Endothelial cell of umbilical vein (primary cell): ENCODE measurements around the gene MSL1. TPM values are rescaled to one million over a fixed set of nuclear protein-coding genes. Genes with fewer than 3 reads are reported as not detected.

Experiments used
- BruUV-seq: library from RNA; stranded (reverse); fragments of 400-500 nt; replicated peaks from 2 replicates; lab custom pipeline; 2021; lab: Mats Ljungman, UMichigan
- CTCF ChIA-PET: fragments of 300-600, 350-600 bp; sonication (Branson Sonifier 250); formaldehyde crosslinking; loops from one replicate; lab custom pipeline; 2021; ENCODE audit warnings: antibody characterized with exemption, inconsistent platforms; lab: Charles Lee
- POLR2A ChIA-PET: fragments of 300-600, 350-600 bp; sonication (Branson Sonifier 250); formaldehyde crosslinking; loops from one replicate; lab custom pipeline; 2021; ENCODE audit warnings: antibody characterized with exemption, inconsistent platforms; lab: Charles Lee
- DNase-seq: peaks from one replicate; pipeline ENCODE4 v3.0.0-alpha.2; 2011; ENCODE audit warnings: low read depth, low spot score
- FAIRE-seq: peaks from 2 replicates; lab custom pipeline; 2011; peaks lifted over from hg19 to GRCh38; lab: Jason Lieb, UNC
- H2AFZ ChIP-seq: 2 replicates; pipeline ENCODE4 v1.6.0; 2012; ENCODE audit warnings: low read depth, low read length, control low read depth, inconsistent platforms
- H3K27ac ChIP-seq: 2 replicates; pipeline ENCODE4 v1.5.1; 2011; ENCODE audit warnings: low read depth, mild to moderate bottlenecking, control low read depth, low read length, moderate library complexity; ENCODE audit not compliant: insufficient read depth
- H3K27me3 ChIP-seq, 2 experiments: 2 replicates each; pipeline versions ENCODE4 v1.6.0 to v1.6.1; 2011; ENCODE audit warnings: low read length in 2 of 2, mixed read lengths in 1 of 2; ENCODE audit not compliant: control insufficient read depth in 2 of 2, insufficient read depth in 2 of 2
- H3K36me3 ChIP-seq, 2 experiments: 2 replicates in 1 of 2; 3 replicates in 1 of 2; pipeline ENCODE4 v1.5.1; 2011; ENCODE audit warnings: low read length in 2 of 2, mild to moderate bottlenecking in 1 of 2, moderate library complexity in 1 of 2; ENCODE audit not compliant: control insufficient read depth in 2 of 2, insufficient read depth in 2 of 2; ENCODE audit errors: extremely low read depth in 1 of 2
- H3K4me1 ChIP-seq: 3 replicates; pipeline ENCODE4 v1.5.1; 2011; ENCODE audit warnings: mild to moderate bottlenecking, low read length; ENCODE audit not compliant: control insufficient read depth, insufficient read depth; ENCODE audit errors: extremely low read depth
- H3K4me2 ChIP-seq: 2 replicates; pipeline ENCODE4 v1.6.1; 2011; ENCODE audit warnings: low read length, control low read depth, mixed read lengths; ENCODE audit not compliant: insufficient read depth
- H3K4me3 ChIP-seq, 3 experiments: fragments of 200-600 bp in 1 of 3; sonication (generic), shearing (Covaris generic) in 1 of 3; replicated peaks in 1 of 3; 2 replicates each; pipeline ENCODE4 v1.5.1; 2011 to 2016; ENCODE audit warnings: control low read depth in 3 of 3, low read length in 3 of 3, mild to moderate bottlenecking in 2 of 3, inconsistent platforms in 1 of 3, low read depth in 1 of 3, moderate library complexity in 1 of 3; ENCODE audit not compliant: insufficient read depth in 1 of 3
- H3K79me2 ChIP-seq: 2 replicates; pipeline ENCODE4 v1.6.0; 2012; ENCODE audit warnings: low read length, inconsistent platforms; ENCODE audit not compliant: control insufficient read depth, insufficient read depth
- H3K9ac ChIP-seq: replicated peaks from 2 replicates; pipeline ENCODE3; 2011; ENCODE audit warnings: low read length, control low read depth; ENCODE audit not compliant: insufficient read depth; ENCODE audit errors: extremely low read depth
- H3K9me1 ChIP-seq: replicated peaks from 3 replicates; pipeline ENCODE4 v1.6.0; 2011; ENCODE audit warnings: mild to moderate bottlenecking, low read length; ENCODE audit not compliant: control insufficient read depth, insufficient read depth; ENCODE audit errors: extremely low read depth
- H3K9me3 ChIP-seq: replicated peaks from 2 replicates; pipeline ENCODE4 v1.5.1; 2012; ENCODE audit warnings: low read length, inconsistent platforms; ENCODE audit not compliant: control insufficient read depth, insufficient read depth
- H4K20me1 ChIP-seq: replicated peaks from 2 replicates; pipeline ENCODE3; 2011; ENCODE audit warnings: mild to moderate bottlenecking, low read length; ENCODE audit not compliant: control insufficient read depth, insufficient read depth; ENCODE audit errors: extremely low read depth
- EZH2 ChIP-seq: IDR thresholded peaks from 2 replicates; pipeline ENCODE4 v1.6.1; 2012; ENCODE audit warnings: borderline replicate concordance, low read depth, mild to moderate bottlenecking, moderate library complexity, low read length, inconsistent platforms; ENCODE audit not compliant: severe bottlenecking
- FOS ChIP-seq: IDR thresholded peaks from 2 replicates; pipeline ENCODE4 v1.6.1; 2011; ENCODE audit warnings: mild to moderate bottlenecking, low read length, moderate library complexity, borderline replicate concordance; ENCODE audit not compliant: insufficient read depth
- GATA2 ChIP-seq: IDR thresholded peaks from 2 replicates; pipeline ENCODE4 v1.7.0; 2011; ENCODE audit warnings: low read depth, mild to moderate bottlenecking, moderate library complexity, mixed read lengths, low read length; ENCODE audit not compliant: insufficient read length, insufficient read depth
- JUN ChIP-seq: IDR thresholded peaks from 2 replicates; pipeline ENCODE4 v1.6.1; 2011; ENCODE audit warnings: borderline replicate concordance, low read depth; ENCODE audit not compliant: insufficient read length, insufficient read depth
- MYC ChIP-seq: IDR thresholded peaks from one replicate; pipeline ENCODE4 v1.6.1; 2011; ENCODE audit warnings: mild to moderate bottlenecking, low read depth, low read length
- POLR2A ChIP-seq: IDR thresholded peaks from 2 replicates; pipeline ENCODE4 v1.6.1; 2012; ENCODE audit warnings: low read depth, mild to moderate bottlenecking, control low read depth, low read length
- POLR2AphosphoS5 ChIP-seq: IDR thresholded peaks from 2 replicates; pipeline ENCODE4 v1.6.1; 2012; ENCODE audit warnings: low read depth, mild to moderate bottlenecking, control low read depth, low read length, moderate library complexity; ENCODE audit not compliant: insufficient read depth
- dilution Hi-C: fragments of 300-500 bp; cut with MboI; formaldehyde crosslinking; loops from one replicate; pipeline ENCODE4 v1.15.0; 2019; ENCODE audit warnings: low sequenced_read_pairs; ENCODE audit not compliant: extremely low pct_ligation_motif_present
- intact Hi-C: fragments of 100-400 bp; cut with micrococcal nuclease; formaldehyde crosslinking; loops from one replicate; pipeline ENCODE4 v1.10.0; 2022
- polyA plus RNA-seq, 4 experiments: library from polyadenylated mRNA; depleted of rRNA in 3 of 4; stranded (reverse) in 3 of 4; unstranded in 1 of 4; fragments of >200 nt; gene quantifications; 2 replicates each; pipeline versions ENCODE4 v1.2.1 to v1.2.3, GENCODE V29; 2011 to 2012; ENCODE audit warnings: missing spikeins in 1 of 4
- total RNA-seq: library from RNA; stranded (reverse); gene quantifications from 2 replicates; pipeline ENCODE4 v1.2.3, GENCODE V29; 2021
- TF ChIP-seq, protein P1 (sequence below): IDR thresholded peaks from 2 replicates; pipeline ENCODE4 v1.6.1; 2011; ENCODE audit not compliant: insufficient read depth, insufficient read length
- TF ChIP-seq, protein P2 (sequence below), 2 donors: IDR thresholded peaks; 1 replicate in 1 of 2; 2 replicates in 1 of 2; pipeline ENCODE4 v1.5.1; 2011; ENCODE audit warnings: low read length in 2 of 2, mild to moderate bottlenecking in 2 of 2, moderate library complexity in 2 of 2, control low read depth in 1 of 2, inconsistent platforms in 1 of 2, low read depth in 1 of 2; ENCODE audit not compliant: insufficient read depth in 1 of 2; ENCODE audit errors: extremely low read depth in 1 of 2

MSL1 gene
- total and polyA plus RNA-seq, 2 donors (not counting 3 experiments of a cell fraction or from before 2014, with no cell fraction given): 30.9 to 95.0 TPM

DNA sequence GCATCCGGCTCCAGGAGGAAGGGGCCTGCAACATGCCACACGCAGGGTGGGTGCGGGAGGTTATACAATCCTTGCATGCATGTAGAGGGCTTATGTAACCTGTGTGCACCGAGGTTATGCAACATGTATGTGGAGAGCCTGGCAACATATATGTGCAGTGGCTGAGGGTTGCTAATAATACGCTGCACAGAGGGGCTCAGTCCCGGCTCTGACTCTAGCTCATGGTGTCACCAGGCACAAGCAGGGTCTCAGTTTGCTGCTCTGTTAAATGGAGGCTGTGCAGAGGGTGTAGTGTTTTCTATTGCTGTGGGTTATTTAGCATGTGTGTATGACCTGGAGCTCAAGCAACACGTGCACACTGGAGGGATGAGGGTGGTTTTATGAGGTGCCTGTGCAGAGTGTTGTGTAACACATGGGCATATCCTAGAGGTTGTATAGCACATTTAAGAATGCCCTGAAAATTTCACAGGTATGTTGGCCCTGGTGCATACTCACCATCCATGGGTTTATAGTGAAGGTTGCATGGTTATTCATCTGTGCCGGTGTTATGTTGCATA lies 45.8 kb upstream of the MSL1 start:
- no peak for FAIRE-seq
- BruUV-seq: no TSS peak

More for the DNA sequence above, 45.8 kb upstream of the MSL1 start:
- Histone ChIP-seq H3K4me2 (no peak overlapping the region), H3K4me3 (no peak overlapping the region), H3K9me1 (no peaks in the 10 kb centered on the region), H3K27ac (no peak overlapping the region), H3K79me2 (no peaks in the 10 kb centered on the region), H3K27me3 (no peaks in the 10 kb centered on the region), H2AFZ (no peak overlapping the region), H3K9ac (no peak overlapping the region), H3K36me3 (peaks cover 0 to 10% of the 10 kb centered on the region in 2 experiments), H3K4me1 (peaks cover 13% of the 10 kb centered on the region), H4K20me1 (no peaks in the 10 kb centered on the region), H3K9me3 (no peaks in the 10 kb centered on the region)
- dilution Hi-C loops: no loop called here
- no peak for DNase-seq
- intact Hi-C loops: loop anchor here (1.0 kb wide), 2 partner anchors 35 to 63 kb away; no protein-coding TSS in a partner anchor
- ChIA-PET POLR2A (no interaction called here), CTCF (interaction anchor here (0.6 to 6.8 kb wide), 29 partner anchors 9 to 1319 kb away, joined by 3 to 62 read pairs (median 9); partner anchors contain the start of genes CSF3, MED24, MSL1 and NR1D1)
- TF ChIP-seq POLR2A (no peak), JUN (no peak), GATA2 (no peak), POLR2AphosphoS5 (no peak), EZH2 (no peak), MYC (no peak), FOS (no peak)
- TF ChIP-seq, protein P1, sequence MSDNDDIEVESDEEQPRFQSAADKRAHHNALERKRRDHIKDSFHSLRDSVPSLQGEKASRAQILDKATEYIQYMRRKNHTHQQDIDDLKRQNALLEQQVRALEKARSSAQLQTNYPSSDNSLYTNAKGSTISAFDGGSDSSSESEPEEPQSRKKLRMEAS: no peak
- TF ChIP-seq, protein P2, sequence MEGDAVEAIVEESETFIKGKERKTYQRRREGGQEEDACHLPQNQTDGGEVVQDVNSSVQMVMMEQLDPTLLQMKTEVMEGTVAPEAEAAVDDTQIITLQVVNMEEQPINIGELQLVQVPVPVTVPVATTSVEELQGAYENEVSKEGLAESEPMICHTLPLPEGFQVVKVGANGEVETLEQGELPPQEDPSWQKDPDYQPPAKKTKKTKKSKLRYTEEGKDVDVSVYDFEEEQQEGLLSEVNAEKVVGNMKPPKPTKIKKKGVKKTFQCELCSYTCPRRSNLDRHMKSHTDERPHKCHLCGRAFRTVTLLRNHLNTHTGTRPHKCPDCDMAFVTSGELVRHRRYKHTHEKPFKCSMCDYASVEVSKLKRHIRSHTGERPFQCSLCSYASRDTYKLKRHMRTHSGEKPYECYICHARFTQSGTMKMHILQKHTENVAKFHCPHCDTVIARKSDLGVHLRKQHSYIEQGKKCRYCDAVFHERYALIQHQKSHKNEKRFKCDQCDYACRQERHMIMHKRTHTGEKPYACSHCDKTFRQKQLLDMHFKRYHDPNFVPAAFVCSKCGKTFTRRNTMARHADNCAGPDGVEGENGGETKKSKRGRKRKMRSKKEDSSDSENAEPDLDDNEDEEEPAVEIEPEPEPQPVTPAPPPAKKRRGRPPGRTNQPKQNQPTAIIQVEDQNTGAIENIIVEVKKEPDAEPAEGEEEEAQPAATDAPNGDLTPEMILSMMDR (IDR thresholded peaks at IDR 0.05; ENCODE audit: extremely low read depth in 1 of 2, insufficient read depth in 1 of 2, low read depth in 1 of 2, low read length in 2 of 2): no peak
